ENCODE data around the gene WWOX.

The WWOX gene

DNA sequence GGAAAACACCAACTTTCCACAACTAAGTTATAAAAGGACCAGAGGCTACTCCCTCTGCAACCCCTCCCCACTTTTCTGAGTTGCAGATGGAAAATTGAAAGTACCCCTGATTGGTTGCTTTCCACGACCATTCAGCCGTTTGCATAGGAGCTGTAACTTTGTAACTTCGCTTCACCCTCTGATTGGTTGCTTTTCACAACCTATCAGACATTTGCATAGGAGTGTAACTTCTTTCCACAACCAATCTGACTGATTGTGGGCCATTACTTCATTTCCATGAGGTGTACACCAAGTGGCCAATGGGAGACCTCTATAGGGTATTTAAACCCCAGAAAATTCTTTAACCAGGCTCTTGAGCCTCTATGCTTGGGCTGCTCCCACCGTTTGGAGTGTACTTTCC lies 644.1 kb downstream of the WWOX start:
- DNase-seq (ENCODE audit: low spot score): no peak

DNA sequence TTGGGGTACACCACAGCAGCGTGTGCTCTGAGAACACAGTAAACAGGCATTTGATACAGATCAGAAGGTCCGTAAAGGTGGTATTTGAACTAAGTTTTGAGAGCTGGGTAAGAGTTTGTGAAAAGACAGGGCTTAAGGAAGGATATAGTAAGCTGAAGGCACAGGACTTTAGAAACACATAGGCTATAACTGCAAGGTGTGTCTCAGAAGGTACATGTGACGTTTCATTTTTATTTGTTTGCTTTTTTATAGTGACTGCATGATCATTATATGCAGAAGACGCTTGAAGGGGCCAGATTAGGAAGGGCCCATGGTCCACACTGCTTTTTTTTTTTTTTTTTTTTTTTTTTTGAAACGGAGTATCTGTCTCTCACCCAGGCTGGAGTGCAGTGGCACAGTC lies 644.6 kb downstream of the WWOX start:
- no peak for DNase-seq (ENCODE audit: low spot score)

DNA sequence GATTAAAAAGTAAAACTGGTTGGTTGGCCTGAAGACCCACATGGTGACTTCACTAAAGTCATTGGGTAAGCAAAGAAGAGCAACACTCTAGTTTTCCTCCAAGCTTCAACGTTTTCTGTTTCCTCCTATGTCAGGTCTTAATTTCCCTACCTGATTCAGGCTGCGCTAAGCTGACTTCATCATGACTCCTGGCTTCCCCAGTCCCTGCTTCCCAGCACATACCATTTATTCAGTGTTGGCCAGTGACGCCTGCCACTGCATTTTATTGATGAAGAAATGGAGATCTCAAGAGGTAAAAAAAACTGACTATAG lies 645.3 kb downstream of the WWOX start:
- DNase-seq (ENCODE audit: low spot score): no peak

DNA sequence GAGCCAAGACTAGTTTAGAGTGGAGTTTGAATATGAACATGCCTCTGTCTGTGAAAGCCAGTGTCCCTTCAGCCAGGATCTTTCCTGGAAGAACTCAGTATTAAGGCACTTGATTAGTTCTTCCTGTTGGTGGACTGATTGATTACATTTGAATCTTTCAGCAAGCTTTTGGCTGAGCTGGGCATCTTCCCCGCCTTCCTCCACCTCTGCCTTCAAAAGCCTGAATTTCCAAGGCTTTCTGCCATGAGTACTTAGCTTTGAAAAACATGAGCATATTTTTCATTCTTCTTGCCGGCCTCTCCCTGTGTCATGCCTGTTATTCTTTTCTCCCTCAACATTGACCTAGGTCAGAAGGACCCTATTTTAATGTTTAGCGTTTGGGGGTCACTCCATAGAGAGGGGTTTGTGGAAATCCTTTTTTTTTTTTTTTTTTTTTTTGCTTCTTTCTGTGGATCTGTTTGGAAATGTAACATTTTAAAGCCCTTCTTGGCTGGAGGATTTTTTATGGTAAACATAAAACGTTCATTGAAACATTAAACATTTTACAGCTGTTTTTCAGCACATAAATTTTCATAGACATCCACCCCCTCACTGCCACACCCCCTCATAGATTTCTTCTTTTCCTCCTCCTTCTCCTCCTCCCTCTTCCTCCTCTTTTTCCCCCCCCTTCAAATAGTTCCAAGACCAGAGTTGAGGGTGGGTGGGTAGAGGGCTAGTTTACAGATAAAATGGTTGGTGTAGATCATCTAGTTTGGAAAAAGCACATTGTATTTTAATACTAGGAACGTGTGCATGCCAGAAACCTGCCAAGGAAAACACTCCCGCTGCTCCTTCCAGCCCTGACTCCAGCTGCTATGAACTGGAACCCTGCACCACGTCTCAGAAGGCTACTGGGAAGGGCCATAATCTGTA lies 645.9 kb downstream of the WWOX start:
- no peak for DNase-seq (ENCODE audit: low spot score)

DNA sequence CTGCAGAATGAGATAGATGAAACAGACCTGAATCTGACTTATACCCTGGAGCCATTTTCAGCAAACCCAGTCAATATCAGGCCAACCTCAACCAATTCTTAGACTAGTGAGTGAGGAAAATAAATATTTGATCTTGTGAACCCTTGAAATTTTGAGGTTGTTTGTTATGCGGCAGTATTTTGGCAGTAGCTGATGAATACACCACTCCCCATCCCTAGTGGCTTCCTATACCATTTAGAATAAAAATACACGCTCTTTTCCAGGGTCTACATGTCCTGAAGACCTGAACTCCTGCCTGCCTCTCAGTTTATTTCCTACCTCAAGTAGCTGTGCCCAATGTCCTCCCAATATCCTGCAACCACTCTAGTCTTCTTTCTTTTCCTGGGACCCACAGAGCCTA lies 647.3 kb downstream of the WWOX start:
- DNase-seq (ENCODE audit: low spot score): no peak

DNA sequence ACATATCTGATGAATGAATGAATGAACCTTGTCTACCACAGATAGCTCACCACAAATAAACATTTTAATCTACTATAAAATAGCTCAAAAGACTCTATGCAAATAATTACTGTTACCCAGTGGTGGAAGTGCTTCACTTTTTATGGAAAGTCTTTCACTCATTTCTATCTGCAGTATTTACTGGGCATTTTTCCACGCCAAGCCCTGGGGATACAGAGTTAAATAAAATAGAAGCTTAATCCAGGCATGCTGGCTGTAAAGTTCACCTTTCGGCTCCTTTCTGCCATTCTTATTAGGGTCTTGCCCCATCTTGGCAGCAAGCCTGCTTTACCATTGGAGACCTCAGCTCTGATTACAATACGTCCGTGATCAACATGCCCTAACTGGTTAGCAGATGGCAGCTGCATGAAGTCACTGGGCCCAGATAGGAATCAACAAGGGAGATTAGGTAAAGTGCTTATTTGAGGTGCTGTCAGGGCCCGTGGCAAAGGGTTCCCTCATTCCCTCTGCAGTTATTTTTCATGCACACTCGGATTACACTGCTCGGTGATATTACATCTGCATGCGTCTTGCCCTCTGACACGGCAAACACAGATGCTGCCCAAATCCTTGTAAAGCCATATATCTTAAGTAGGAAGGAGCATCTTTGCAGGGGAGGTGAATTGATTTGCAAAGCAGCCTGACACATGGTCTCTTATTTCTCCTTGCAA lies 648.9 kb downstream of the WWOX start:
- no peak for DNase-seq (ENCODE audit: low spot score)

DNA sequence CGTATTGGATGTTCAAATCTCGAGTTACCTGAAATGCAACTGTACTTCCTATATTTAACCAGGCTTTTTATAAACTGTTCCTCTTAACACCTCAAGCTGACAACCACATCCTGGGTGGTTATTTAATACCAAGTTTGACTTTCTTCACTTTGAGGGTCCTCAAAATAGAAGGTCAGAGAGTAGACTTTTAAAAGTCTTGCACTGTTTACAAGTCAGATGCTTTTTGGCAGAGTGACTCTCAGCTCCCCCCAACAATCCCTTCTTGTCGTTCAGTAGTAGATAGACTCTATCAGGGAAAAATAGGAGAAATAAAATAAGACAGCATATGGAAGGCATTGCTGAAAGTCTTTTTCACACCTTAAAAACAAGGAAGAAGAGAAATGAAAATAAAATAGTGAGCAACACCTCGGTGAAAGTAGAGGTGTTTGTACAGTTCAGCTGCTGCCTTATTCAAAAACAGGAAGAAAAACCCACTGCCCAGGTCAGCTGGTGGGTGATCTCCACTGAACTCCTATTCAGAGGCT lies 650.4 kb downstream of the WWOX start:
- no peak for DNase-seq (ENCODE audit: low spot score)

DNA sequence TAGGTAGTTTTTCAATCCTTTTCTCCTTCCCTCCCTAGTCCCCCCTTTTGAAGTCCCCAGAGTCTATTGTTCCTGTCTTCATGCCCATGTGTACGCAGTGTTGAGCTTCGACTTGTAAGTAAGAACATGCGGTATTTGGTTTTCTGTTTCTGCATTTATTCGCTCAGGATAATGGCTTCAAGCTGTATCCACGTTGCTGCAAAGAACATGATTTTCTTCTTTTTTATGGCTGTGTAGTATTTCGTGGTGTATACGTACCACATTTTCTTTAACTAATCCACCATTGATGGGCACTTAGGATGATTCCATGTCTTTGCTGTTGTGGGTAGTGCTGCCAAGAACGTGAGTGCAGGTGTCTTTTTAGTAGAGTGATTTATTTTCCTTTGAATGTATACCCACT lies 651.2 kb downstream of the WWOX start:
- DNase-seq (ENCODE audit: low spot score): no peak

DNA sequence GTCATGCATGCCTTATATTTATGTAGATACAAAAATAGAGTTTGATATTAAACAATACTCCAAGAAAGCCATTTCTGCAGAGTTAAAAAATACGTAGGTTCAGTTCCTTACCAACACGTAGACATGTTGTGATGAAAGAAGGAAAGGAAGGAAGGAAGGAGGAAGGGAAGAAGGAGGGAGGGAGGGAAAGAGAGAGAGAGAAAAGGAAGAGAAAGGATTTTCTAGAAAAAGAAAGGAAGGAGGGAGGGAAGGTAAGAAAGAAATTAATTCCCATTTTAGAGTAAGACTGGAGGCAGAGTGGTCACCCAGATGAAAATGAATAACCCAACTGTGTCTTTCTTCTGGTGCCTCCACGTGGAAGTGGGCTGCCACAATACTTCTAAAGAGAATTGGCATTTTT lies 652.1 kb downstream of the WWOX start:
- DNase-seq (ENCODE audit: low spot score): no peak

DNA sequence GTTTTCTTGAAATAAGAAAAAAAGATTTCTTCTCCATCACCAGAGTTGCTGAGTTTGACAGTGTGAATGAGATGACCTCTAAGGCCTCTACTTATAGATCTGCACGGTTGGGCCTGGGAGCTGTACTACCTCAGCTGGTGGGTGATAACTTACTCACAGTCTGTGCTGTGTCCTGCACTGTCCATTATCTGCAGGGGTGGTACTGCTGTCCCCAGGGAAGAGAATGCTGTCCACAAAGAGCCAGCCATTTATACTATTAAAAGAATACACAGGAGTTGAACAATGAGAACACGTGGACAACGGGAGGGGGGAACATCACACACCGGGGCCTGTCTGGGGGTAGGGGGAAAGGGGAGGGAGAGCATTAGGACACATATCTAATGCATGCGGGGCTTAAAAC lies 655.3 kb downstream of the WWOX start:
- DNase-seq (ENCODE audit: low spot score): no peak

DNA sequence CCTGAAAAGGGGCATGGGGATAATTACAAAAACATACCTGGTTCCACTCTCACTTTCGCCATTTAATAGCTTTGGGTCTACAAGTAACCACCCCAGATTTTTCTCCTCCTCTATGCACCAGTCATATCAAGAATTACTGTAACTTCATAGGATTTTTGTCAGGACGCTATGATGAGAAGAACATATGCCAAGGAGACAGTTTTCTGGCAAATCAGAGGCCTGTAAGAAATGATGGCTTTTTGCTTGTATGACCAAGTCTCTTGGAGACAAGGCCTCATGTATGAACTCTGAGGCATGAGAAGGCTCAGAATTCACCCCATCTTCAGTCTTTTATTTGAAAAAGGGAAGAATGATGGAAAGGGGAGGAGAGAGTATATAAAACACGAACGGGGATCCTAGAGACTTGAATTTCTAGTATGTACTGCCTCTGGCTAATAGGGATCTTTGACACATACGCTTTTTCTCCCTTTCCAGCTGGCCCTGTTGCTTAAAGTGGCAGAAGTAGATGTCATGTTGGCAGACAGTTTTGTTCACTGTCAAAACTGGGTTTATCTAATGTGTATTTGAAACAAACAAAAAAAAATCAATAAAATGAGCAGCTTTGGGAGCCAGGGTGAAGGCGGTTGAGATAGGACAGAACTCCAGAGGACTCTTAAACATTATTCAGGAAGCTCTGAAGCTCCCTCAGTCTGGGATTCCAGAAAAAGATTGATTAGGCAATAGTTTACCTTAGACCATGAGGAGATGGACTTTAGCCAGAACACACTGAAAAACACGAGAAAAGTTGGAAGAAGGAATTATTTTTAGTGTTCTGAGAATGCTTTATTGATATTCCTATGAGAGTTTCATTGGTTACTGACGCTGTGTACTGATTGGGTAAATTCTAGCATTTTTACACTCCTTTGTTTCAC lies 656.6 kb downstream of the WWOX start:
- DNase-seq (ENCODE audit: low spot score): no peak

DNA sequence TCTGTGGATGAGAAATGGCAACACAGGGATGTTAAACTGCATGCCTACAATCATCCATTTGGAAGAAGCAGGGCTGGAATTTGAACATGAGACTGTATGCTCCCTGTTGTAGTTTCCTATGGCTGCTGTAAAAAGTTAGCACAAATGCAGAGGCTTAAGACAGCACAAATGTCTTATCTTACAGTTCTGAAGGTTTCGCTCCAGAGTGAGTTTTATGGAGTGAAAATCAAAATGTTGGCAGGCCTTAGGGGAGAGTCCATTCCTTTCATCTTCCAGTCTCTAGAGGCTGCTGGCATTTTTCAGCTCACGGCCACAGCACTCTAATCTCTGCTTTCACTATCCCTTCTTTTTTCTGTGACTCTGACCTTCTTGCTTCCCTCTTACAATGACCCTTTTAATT lies 660.1 kb downstream of the WWOX start:
- DNase-seq (ENCODE audit: low spot score): no peak

DNA sequence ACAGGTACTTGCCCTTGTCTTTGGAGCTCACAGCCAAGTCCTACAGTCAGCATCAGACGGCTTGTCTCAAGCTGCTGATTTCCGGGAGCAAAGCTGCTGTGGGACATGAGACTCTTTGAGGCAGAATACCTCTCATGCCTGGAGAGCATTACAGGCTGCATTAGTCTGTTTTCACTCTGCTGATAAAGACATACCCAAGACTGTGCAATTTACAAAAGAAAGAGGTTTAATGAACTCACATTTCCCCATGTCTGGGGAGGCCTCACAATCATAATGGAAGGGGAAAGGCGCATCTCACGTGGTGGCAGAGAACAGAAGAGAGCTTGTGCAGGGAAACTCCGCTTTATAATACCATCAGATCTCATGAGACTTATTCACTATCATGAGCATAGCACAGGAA lies 661.2 kb downstream of the WWOX start:
- no peak for DNase-seq (ENCODE audit: low spot score)

DNA sequence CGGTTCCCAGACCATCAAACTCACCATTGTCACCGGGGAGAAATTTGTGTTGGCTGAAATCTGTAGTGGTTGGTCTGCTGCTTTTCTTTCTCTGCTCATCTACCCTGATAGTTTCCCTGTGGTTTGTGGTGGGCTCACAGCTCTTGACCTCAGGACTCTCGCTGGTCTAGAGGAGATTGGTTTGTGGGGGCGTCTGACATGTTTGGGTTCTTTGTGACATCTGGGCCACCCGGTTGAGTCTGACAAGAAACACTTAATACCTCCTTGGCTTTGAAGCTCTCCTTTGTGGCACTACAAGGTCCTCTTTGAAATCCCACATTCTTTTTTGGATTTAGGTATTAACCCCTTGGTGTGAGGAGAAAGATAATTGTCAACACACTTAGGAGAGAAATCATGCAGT lies 662.0 kb downstream of the WWOX start:
- DNase-seq (ENCODE audit: low spot score): no peak

DNA sequence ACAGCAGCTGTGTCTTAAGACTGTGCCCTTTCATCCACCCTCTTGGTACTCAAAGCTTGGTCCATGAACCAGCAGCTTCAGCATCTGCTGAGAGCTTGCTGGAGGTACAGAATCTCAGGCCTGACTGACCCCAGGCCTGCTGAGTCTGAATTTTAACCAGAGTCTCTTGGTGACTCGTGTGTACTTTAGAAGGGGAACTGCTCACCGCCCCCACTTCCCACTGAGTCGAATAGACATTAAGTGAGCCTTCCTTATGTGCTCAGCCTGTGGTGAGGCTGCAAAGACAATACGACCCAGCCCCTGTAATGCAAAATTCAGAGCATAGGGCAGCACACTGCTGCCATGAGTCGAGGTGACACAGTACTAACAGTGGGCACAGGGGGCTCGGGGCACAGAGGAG lies 662.8 kb downstream of the WWOX start:
- no peak for DNase-seq (ENCODE audit: low spot score)

DNA sequence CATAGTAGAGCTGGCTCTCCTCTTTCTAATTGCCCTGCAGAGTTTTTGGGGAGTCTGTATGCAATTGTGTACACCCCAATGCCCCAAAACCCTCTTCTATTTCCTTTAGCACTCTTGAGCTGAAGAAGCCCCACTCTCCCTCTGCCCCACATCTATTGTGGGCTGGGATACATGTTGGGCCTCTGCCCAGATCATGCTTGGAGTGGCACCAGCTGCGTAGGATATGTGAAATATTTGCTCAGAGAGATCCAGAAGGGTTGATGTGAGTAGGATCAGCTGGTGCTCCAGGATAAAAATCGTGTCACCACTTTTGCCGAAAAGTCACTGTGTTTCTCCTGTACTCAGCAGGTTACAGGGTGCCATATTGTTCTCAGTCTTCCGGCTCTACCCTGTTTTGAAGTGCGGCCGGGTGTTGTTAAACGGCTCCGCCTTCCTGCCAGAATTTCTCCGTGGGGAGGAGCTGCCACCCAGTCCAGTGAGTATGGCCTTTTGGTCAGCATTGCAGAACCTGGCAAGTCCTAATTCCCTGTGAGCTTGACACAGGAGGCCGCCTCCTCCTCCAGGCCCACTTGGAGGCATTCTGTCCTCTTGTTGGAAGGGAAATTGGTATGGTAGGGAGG lies 664.5 kb downstream of the WWOX start:
- DNase-seq (ENCODE audit: low spot score): no peak

DNA sequence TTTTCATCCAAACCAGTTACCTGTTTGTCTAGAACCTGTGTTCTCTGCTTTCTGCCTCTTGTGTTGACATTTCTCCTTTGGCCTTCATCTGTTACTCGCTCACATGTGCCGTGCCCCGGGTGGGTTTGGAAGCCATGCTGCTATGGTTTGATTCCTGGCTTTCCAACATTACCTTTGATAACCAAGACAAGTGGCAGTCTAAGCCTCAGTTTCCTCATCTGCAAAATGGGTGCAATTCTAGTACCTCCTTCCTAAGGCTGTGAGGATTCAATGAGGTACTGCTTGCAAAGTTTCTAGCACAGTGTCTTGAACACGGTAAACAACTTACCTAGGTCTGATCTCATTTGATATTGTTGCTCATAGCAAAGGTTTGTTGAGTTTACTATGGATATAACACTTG lies 665.0 kb downstream of the WWOX start:
- no peak for DNase-seq (ENCODE audit: low spot score)

DNA sequence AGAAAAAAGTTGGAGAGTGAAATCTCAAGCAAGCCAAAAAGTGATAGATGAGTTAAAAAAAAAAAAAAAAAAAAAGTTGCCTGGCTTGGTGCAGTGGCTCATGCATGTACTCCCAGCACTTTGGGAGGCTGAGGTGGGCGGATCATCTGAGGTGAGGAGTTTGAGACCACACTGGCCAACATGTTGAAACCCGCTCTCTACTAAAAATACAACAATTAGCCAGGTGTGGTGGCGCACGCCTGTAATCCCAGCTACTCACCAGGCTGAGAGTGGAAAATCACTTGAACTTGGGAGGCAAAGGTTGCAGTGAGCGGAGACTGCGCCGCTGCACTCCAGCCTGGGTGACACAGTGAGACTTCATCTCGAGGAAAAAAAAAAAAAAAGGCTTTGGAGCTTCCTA lies 668.8 kb downstream of the WWOX start:
- no peak for DNase-seq (ENCODE audit: low spot score)

DNA sequence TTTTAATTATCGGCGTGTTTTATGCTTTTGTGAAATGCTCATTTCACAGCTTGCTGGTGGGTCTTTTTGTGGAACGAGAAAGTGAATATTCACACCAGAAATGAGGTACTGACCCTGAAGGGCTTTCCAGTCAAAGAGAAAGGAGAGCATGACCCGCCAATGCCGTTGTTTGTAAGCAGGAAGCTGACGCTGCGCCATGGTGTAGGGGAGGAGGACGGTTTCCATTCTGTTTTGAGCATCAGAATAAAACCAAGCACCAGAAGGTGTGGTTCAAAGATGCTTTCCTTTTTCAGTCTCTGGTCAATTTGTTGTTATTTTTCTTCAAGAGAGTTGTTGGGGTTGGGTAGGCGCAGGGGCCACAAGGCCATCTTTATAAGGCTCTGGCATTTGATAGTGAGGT lies 669.3 kb downstream of the WWOX start:
- no peak for DNase-seq (ENCODE audit: low spot score)

DNA sequence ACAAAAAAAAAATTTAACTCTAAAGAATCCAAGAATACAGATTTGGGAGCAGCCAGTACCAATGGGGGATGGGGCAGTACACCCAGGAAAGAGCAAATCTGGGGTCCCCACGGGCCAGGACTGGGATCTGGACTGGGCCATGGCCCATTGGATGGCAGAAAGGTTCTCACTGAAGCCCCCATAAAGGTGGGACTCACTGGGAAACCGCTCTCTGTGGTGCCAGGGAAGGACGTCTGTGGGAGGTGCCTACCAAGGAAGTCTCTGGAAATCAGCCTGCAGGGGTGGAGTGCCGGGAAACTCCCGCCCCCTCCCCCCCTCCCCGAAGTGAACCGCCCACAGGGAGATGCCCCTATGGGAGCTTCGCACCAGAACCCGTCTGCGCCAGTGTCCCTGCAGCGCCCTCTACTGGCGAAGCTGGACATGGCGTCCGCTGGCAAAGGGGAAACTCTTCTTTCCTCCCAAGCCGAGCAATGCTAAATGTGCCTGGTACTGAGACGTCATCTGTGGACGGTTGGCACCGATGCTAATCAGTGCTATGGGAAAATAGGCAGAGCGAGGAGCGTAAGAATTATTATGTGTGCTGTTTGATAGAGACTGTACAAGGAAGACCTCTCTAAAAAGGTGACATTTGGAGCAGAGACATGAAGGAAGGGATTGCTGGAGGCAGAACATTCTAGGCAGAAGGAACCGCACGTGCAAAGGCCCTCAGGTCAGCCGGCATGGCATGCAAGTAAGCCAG lies 671.1 kb downstream of the WWOX start:
- DNase-seq (ENCODE audit: low spot score): peak; percentile 57

DNA sequence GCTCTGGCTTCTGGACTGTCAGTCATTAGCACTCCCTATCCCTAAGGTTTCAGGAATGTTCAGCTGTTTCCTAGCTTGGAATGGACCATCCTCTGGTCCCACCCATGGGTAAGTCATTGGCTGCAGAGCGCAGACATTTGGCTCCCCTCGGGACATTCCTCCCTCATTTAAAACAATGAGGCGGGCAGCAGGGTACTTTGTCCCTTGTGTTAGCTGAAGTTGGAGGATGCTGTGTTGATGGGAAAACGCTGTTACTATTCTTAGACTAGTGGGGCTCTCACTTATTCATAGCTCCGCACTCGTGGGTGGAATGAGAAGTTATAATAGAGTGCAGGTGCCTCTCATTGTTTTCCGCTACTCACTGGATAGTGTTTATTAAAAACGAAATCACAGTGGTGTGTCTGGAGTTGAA lies 673.8 kb downstream of the WWOX start:
- DNase-seq (ENCODE audit: low spot score): no peak
